H1 (cell line): Measurements from ENCODE around the gene PGLYRP2. TPM values are rescaled to one million over a fixed set of nuclear protein-coding genes. Genes with fewer than 3 reads are reported as not detected.

ENCODE experiments used
- CTCF ChIA-PET: fragments of 300-600 bp; sonication (Branson Sonifier 250); formaldehyde crosslinking; loops from one replicate; lab custom pipeline; 2021; ENCODE audit not compliant: partially characterized antibody; lab: Charles Lee
- POLR2A ChIA-PET: fragments of 300-600 bp; sonication (Branson Sonifier 250); formaldehyde crosslinking; loops from one replicate; lab custom pipeline; 2021; ENCODE audit warnings: inconsistent platforms; ENCODE audit not compliant: partially characterized antibody; lab: Charles Lee
- DNase-seq, 2 experiments: peaks; one replicate each; pipeline versions ENCODE4 v3.0.0 to v3.0.0-alpha.2; 2010 to 2022; ENCODE audit warnings: low spot score in 2 of 2, low read depth in 1 of 2, mixed read lengths in 1 of 2
- FAIRE-seq: peaks from 2 replicates; lab custom pipeline; 2011; peaks lifted over from hg19 to GRCh38; lab: Jason Lieb, UNC
- H2AFZ ChIP-seq: 2 replicates; pipeline ENCODE4 v1.8.1; 2012; ENCODE audit warnings: low read length, inconsistent platforms
- H2AK5ac ChIP-seq: 2 replicates; pipeline ENCODE4 v1.6.1; 2013; ENCODE audit warnings: low read depth, low read length
- H2BK120ac ChIP-seq: replicated peaks from 2 replicates; pipeline ENCODE3; 2013; ENCODE audit warnings: low read depth, low read length, inconsistent platforms
- H2BK12ac ChIP-seq: 2 replicates; pipeline ENCODE4 v1.6.1; 2013; ENCODE audit warnings: low read depth, low read length
- H2BK15ac ChIP-seq: 2 replicates; pipeline ENCODE4 v1.6.1; 2013; ENCODE audit warnings: low read length
- H2BK20ac ChIP-seq: 2 replicates; pipeline ENCODE4 v1.6.1; 2013; ENCODE audit warnings: low read length
- H2BK5ac ChIP-seq: 2 replicates; pipeline ENCODE4 v1.6.1; 2013; ENCODE audit warnings: low read depth, low read length
- H3K14ac ChIP-seq: 2 replicates; pipeline ENCODE4 v1.6.1; 2013; ENCODE audit warnings: inconsistent platforms; ENCODE audit not compliant: insufficient read length
- H3K18ac ChIP-seq: 2 replicates; pipeline ENCODE4 v1.6.1; 2013; ENCODE audit warnings: low read length; ENCODE audit errors: extremely low read depth
- H3K23ac ChIP-seq: 2 replicates; pipeline ENCODE4 v1.6.1; 2013; ENCODE audit warnings: inconsistent platforms; ENCODE audit not compliant: insufficient read length
- H3K23me2 ChIP-seq: 2 replicates; pipeline ENCODE4 v1.6.1; 2013; ENCODE audit warnings: low read depth, low read length
- H3K27ac ChIP-seq: 2 replicates; pipeline ENCODE4 v1.6.1; 2011; ENCODE audit warnings: low read depth, low read length, inconsistent platforms
- H3K27me3 ChIP-seq, 4 experiments: replicated peaks in 1 of 4; 1 replicate in 1 of 4; 2 replicates in 3 of 4; pipeline versions ENCODE4 v1.6.1 to v1.8.1; 2011 to 2013; ENCODE audit warnings: low read length in 3 of 4, mild to moderate bottlenecking in 3 of 4, inconsistent platforms in 2 of 4, mixed read lengths in 2 of 4, moderate library complexity in 1 of 4; ENCODE audit not compliant: control insufficient read depth in 3 of 4, insufficient read depth in 3 of 4; ENCODE audit errors: extremely low read depth in 1 of 4
- H3K36me3 ChIP-seq, 4 experiments: 2 replicates each; pipeline versions ENCODE4 v1.6.1 to v1.8.1; 2011 to 2013; ENCODE audit warnings: mild to moderate bottlenecking in 4 of 4, low read length in 3 of 4, moderate library complexity in 2 of 4, control low read depth in 1 of 4, inconsistent platforms in 1 of 4; ENCODE audit not compliant: insufficient read depth in 4 of 4, control insufficient read depth in 2 of 4
- H3K4ac ChIP-seq: replicated peaks from 2 replicates; pipeline ENCODE3; 2013; ENCODE audit warnings: low read length, low read depth, mixed read lengths, inconsistent platforms; ENCODE audit not compliant: insufficient read length
- H3K4me1 ChIP-seq, 4 experiments: replicated peaks in 1 of 4; 1 replicate in 1 of 4; 2 replicates in 3 of 4; pipeline versions ENCODE4 v1.6.1 to v1.8.1; 2011 to 2013; ENCODE audit warnings: low read length in 3 of 4, inconsistent platforms in 2 of 4, mixed read lengths in 1 of 4; ENCODE audit not compliant: insufficient read depth in 4 of 4, control insufficient read depth in 3 of 4
- H3K4me2 ChIP-seq, 2 experiments: 2 replicates each; pipeline versions ENCODE4 v1.6.1 to v1.8.1; 2011 to 2013; ENCODE audit warnings: low read depth in 2 of 2, low read length in 2 of 2, control low read depth in 1 of 2, inconsistent platforms in 1 of 2, mild to moderate bottlenecking in 1 of 2; ENCODE audit not compliant: insufficient read depth in 1 of 2
- H3K4me3 ChIP-seq, 4 experiments: fragments of 200-600, 300-600 bp in 1 of 4; sonication (generic), shearing (Covaris generic), sonication (Bioruptor Twin) in 1 of 4; 2 replicates each; pipeline versions ENCODE4 v1.5.1 to v1.8.1; 2011 to 2016; ENCODE audit warnings: low read length in 4 of 4, low read depth in 3 of 4, control low read depth in 2 of 4, inconsistent platforms in 2 of 4, mild to moderate bottlenecking in 2 of 4, mixed read lengths in 1 of 4, moderate library complexity in 1 of 4; ENCODE audit not compliant: insufficient read depth in 2 of 4; ENCODE audit errors: extremely low read depth in 1 of 4
- H3K56ac ChIP-seq: replicated peaks from 2 replicates; pipeline ENCODE3; 2013; ENCODE audit warnings: low read depth, mild to moderate bottlenecking, mixed read lengths, low read length, inconsistent platforms; ENCODE audit not compliant: insufficient read length
- H3K79me1 ChIP-seq: 2 replicates; pipeline ENCODE4 v1.6.1; 2013; ENCODE audit warnings: low read depth, low read length, control low read depth
- H3K79me2 ChIP-seq, 2 experiments: 2 replicates each; pipeline versions ENCODE4 v1.6.1 to v1.8.1; 2012 to 2013; ENCODE audit warnings: low read length in 2 of 2, mild to moderate bottlenecking in 2 of 2, inconsistent platforms in 1 of 2; ENCODE audit not compliant: insufficient read depth in 2 of 2, control insufficient read depth in 1 of 2
- H3K9ac ChIP-seq, 4 experiments: replicated peaks in 1 of 4; 1 replicate in 1 of 4; 2 replicates in 3 of 4; pipeline versions ENCODE4 v1.6.1 to v1.8.1; 2011 to 2013; ENCODE audit warnings: low read depth in 3 of 4, low read length in 3 of 4, control low read depth in 2 of 4, mild to moderate bottlenecking in 2 of 4, moderate library complexity in 2 of 4, inconsistent platforms in 1 of 4; ENCODE audit errors: extremely low read depth in 1 of 4
- H3K9me3 ChIP-seq, 2 experiments: 2 replicates each; pipeline versions ENCODE4 v1.6.1 to v1.8.1; 2012 to 2013; ENCODE audit warnings: mild to moderate bottlenecking in 2 of 2, moderate library complexity in 2 of 2, control low read depth in 1 of 2, inconsistent platforms in 1 of 2, low read depth in 1 of 2, low read length in 1 of 2, mixed read lengths in 1 of 2; ENCODE audit not compliant: insufficient read depth in 2 of 2
- H4K20me1 ChIP-seq, 2 experiments: replicated peaks in 1 of 2; 2 replicates each; pipeline versions ENCODE3 to v1.8.1; 2011 to 2013; ENCODE audit warnings: inconsistent platforms in 2 of 2, low read length in 2 of 2, mild to moderate bottlenecking in 1 of 2; ENCODE audit not compliant: insufficient read depth in 2 of 2, control insufficient read depth in 1 of 2
- H4K5ac ChIP-seq: 2 replicates; pipeline ENCODE4 v1.6.1; 2013; ENCODE audit warnings: low read length, low read depth, mixed read lengths, inconsistent platforms; ENCODE audit not compliant: insufficient read length
- H4K8ac ChIP-seq: 2 replicates; pipeline ENCODE4 v1.8.0; 2013; ENCODE audit warnings: mild to moderate bottlenecking, moderate library complexity, low read length, inconsistent platforms; ENCODE audit not compliant: insufficient read depth; ENCODE audit errors: extremely low read depth
- H4K91ac ChIP-seq: replicated peaks from 2 replicates; pipeline ENCODE3; 2013; ENCODE audit warnings: low read length, mixed read lengths, inconsistent platforms; ENCODE audit not compliant: insufficient read length
- SIN3A ChIP-seq, 2 experiments: IDR thresholded peaks in 1 of 2; conservative IDR thresholded peaks in 1 of 2; 2 replicates each; pipeline ENCODE4 v1.6.1; 2011 to 2012; ENCODE audit warnings: low read length in 2 of 2, improper control_type of control experiment in 1 of 2, low read depth in 1 of 2, mild to moderate bottlenecking in 1 of 2
- WGBS, 2 experiments: shearing (Covaris generic) in 1 of 2; methylation state at CpG; one replicate each; pipeline versions ENCODE4 v1.1.6 to v1.1.7; 2013 to 2015; ENCODE audit warnings: low lambda C conversion rate in 2 of 2, mixed read lengths in 2 of 2, inconsistent platforms in 1 of 2, low coverage in 1 of 2, missing lambda C conversion rate in 1 of 2; ENCODE audit not compliant: insufficient replicate concordance in 2 of 2, insufficient coverage in 1 of 2, insufficient read length in 1 of 2; ENCODE audit errors: extremely low coverage in 1 of 2, missing lambda C conversion rate in 1 of 2; 5-methylcytosine and 5-hydroxymethylcytosine counted together
- polyA plus RNA-seq, 7 experiments: library from polyadenylated mRNA; depleted of rRNA in 3 of 7; stranded (reverse) in 5 of 7; unstranded in 2 of 7; fragments of >200 nt in 5 of 7; fragments of 200-250 nt in 2 of 7; gene quantifications; 1 replicate in 5 of 7; 2 replicates in 1 of 7; 4 replicates in 1 of 7; pipeline versions ENCODE4 v1.2.1 to v1.2.3, GENCODE V29; 2011 to 2013; ENCODE audit warnings: missing spikeins in 2 of 7, mixed read lengths in 2 of 7
- total RNA-seq: library from RNA; stranded (reverse); fragmentation: NEBNext Ultra II Directional; extraction: Animal tissue kit (Norgen Biotek cat#: 25700); gene quantifications from 2 replicates; pipeline ENCODE4 v1.2.1, GENCODE V29; 2021

Gene PGLYRP2
- total and polyA plus RNA-seq, 2 of the 8 experiments (the other 6 are each of a cell fraction or from before 2014, with no cell fraction given), result not detected

GRCh38 chr19:15456441-15456840, 22.9 kb downstream of the PGLYRP2 start:
- WGBS, 2 experiments, result 38% methylated on average over 13 of the region's 14 CpGs; no CpG with 5 or more reads in 1 of the 2 experiments
- no peak for DNase-seq
- Histone ChIP-seq H3K79me2 (no peaks in the 10 kb centered on the region), H3K79me1 (no peaks in the 10 kb centered on the region), H3K27ac (no peak overlapping the region), H3K23me2 (peaks cover 13% of the 10 kb centered on the region; the same call in 1 of the 2 replicates), H3K36me3 (no peaks in the 10 kb centered on the region; a peak in 1 of 8 replicates), H3K4me3 (peak overlapping the region in 2 of 4 experiments; percentile 29 to 61; a peak in 5 of 8 replicates), H3K9me3 (no peaks in the 10 kb centered on the region), H2BK5ac (no peak overlapping the region), H4K20me1 (peaks cover 0 to 6% of the 10 kb centered on the region in 2 experiments), H4K91ac (no peak overlapping the region), H3K56ac (no peak overlapping the region), H4K5ac (no peak overlapping the region), H2AK5ac (no peak overlapping the region), H3K4me1 (peaks cover 0 to 17% (median 10%) of the 10 kb centered on the region in 4 experiments; a peak in 5 of 7 replicates), H4K8ac (peak overlapping the region; percentile 60; the same call in 1 of the 2 replicates), H2BK120ac (no peak overlapping the region), H3K27me3 (peaks cover 20 to 69% (median 55%) of the 10 kb centered on the region in 4 experiments), H2BK15ac (no peak overlapping the region), H2BK12ac (peak overlapping the region; percentile 50; the same call in 1 of the 2 replicates), H3K4me2 (peak overlapping the region; percentile 49 to 82), H3K14ac (no peak overlapping the region), H2BK20ac (no peak overlapping the region), H3K4ac (no peak overlapping the region), H2AFZ (0 out of 2 replicates have a peak overlapping the region, but pooled peaks have one; percentile 2), H3K18ac (peak overlapping the region; percentile 1; the same call in 1 of the 2 replicates), H3K23ac (no peak overlapping the region), H3K9ac (no peak overlapping the region)
- TF ChIP-seq SIN3A (conservative IDR thresholded peaks at IDR 0.05 in 1 of 2, IDR thresholded peaks at IDR 0.05 in 1 of 2; ENCODE audit: low read depth in 1 of 2, low read length in 2 of 2), result no peak
- ChIA-PET POLR2A (interaction anchor here (1.1 kb wide), 2 partner anchors 35 to 38 kb away, joined by 3 to 6 read pairs; partner anchors contain the start of gene AKAP8L), CTCF (interaction anchor here (0.5 to 5.7 kb wide), 13 partner anchors 8 to 670 kb away, joined by 3 to 25 read pairs (median 4); partner anchors contain the start of genes AKAP8L and RASAL3)
- no peak for FAIRE-seq
